ENCODE results near the gene MAZ. TPM values are rescaled to one million over a fixed set of nuclear protein-coding genes. Genes with fewer than 3 reads are reported as not detected.

MAZ gene
- total RNA-seq, 4 donors from 2014 or later, result 68.7 to 145 (median 96.4) TPM

GRCh38 chr16:29761882-29762281 lies 44.4 kb upstream of the MAZ start:
- H3K27me3 ChIP-seq, result no peaks in the 10 kb centered on the region
- no peaks in the 10 kb centered on the region for H3K36me3 ChIP-seq
- TF ChIP-seq POLR2A (IDR thresholded peaks at IDR 0.05) (no peak), CTCF (IDR thresholded peaks at IDR 0.05 in 4 of 5, conservative IDR thresholded peaks at IDR 0.05 in 1 of 5) (no peak)
- H3K9me3 ChIP-seq, result no peaks in the 10 kb centered on the region
- DNase-seq (no peak), ATAC-seq (no peak)
- peaks cover 0 to 3% of the 10 kb centered on the region in 2 donors for H3K4me1 ChIP-seq
- H3K4me3 ChIP-seq, result no peak overlapping the region
- H3K27ac ChIP-seq, result no peak overlapping the region
- in situ Hi-C loops (cut with MboI; ENCODE audit: low sequenced_read_pairs in 4 of 4) (no loop called here), intact Hi-C loops (cut with DNase I; ENCODE audit: low total_unique reads) (no loop called here)

GRCh38 chr16:29763326-29763725 lies 43.0 kb upstream of the MAZ start:
- Histone ChIP-seq H3K9me3 (no peaks in the 10 kb centered on the region), H3K4me1 (peaks cover 0 to 3% of the 10 kb centered on the region in 2 donors), H3K27ac (no peak overlapping the region), H3K36me3 (no peaks in the 10 kb centered on the region), H3K4me3 (no peak overlapping the region), H3K27me3 (no peaks in the 10 kb centered on the region)
- in situ Hi-C loops (cut with MboI; ENCODE audit: low sequenced_read_pairs in 4 of 4), result no loop called here
- no peak for DNase-seq
- ATAC-seq, result no peak
- intact Hi-C loops (cut with DNase I; ENCODE audit: low total_unique reads), result no loop called here
- TF ChIP-seq CTCF (IDR thresholded peaks at IDR 0.05 in 4 of 5, conservative IDR thresholded peaks at IDR 0.05 in 1 of 5) (no peak), POLR2A (IDR thresholded peaks at IDR 0.05) (no peak)

- in situ Hi-C loops (cut with MboI; ENCODE audit: low sequenced_read_pairs in 4 of 4), result no loop called here
- H3K4me1 ChIP-seq, result peaks cover 0 to 3% of the 10 kb centered on the region in 2 donors
- ATAC-seq (no peak), DNase-seq (no peak)
- intact Hi-C loops (cut with DNase I; ENCODE audit: low total_unique reads), result no loop called here
- no peak for TF ChIP-seq POLR2A (IDR thresholded peaks at IDR 0.05)
- no peak for TF ChIP-seq CTCF (IDR thresholded peaks at IDR 0.05 in 4 of 5, conservative IDR thresholded peaks at IDR 0.05 in 1 of 5)
- H3K27ac ChIP-seq, result no peak overlapping the region
- no peaks in the 10 kb centered on the region for H3K27me3 ChIP-seq
- no peaks in the 10 kb centered on the region for H3K9me3 ChIP-seq
- H3K36me3 ChIP-seq, result no peaks in the 10 kb centered on the region
- H3K4me3 ChIP-seq, result no peak overlapping the region
These were observed 40.9 kb upstream of the MAZ start for GRCh38 chr16:29765167-29766032.

- H3K4me1 ChIP-seq, result peaks cover 0 to 3% of the 10 kb centered on the region in 2 donors
- H3K27me3 ChIP-seq, result no peaks in the 10 kb centered on the region
- no peak for TF ChIP-seq CTCF (IDR thresholded peaks at IDR 0.05 in 4 of 5, conservative IDR thresholded peaks at IDR 0.05 in 1 of 5)
- no peak for TF ChIP-seq POLR2A (IDR thresholded peaks at IDR 0.05)
- intact Hi-C loops (cut with DNase I; ENCODE audit: low total_unique reads), result no loop called here
- H3K36me3 ChIP-seq, result no peaks in the 10 kb centered on the region
- H3K27ac ChIP-seq, result no peak overlapping the region
- no peak for ATAC-seq
- H3K9me3 ChIP-seq, result no peaks in the 10 kb centered on the region
- H3K4me3 ChIP-seq, result no peak overlapping the region
- DNase-seq, result no peak
- in situ Hi-C loops (cut with MboI; ENCODE audit: low sequenced_read_pairs in 4 of 4), result no loop called here
These were observed 39.8 kb upstream of the MAZ start for GRCh38 chr16:29766571-29766970.

Data from gastrocnemius medialis (tissue), 4 donors.